ENCODE results near the gene CUEDC1.

Gene CUEDC1

GRCh38 chr17:57855391-57856035 lies 99.7 kb downstream of the CUEDC1 start:
- TF ChIP-seq, protein P1, sequence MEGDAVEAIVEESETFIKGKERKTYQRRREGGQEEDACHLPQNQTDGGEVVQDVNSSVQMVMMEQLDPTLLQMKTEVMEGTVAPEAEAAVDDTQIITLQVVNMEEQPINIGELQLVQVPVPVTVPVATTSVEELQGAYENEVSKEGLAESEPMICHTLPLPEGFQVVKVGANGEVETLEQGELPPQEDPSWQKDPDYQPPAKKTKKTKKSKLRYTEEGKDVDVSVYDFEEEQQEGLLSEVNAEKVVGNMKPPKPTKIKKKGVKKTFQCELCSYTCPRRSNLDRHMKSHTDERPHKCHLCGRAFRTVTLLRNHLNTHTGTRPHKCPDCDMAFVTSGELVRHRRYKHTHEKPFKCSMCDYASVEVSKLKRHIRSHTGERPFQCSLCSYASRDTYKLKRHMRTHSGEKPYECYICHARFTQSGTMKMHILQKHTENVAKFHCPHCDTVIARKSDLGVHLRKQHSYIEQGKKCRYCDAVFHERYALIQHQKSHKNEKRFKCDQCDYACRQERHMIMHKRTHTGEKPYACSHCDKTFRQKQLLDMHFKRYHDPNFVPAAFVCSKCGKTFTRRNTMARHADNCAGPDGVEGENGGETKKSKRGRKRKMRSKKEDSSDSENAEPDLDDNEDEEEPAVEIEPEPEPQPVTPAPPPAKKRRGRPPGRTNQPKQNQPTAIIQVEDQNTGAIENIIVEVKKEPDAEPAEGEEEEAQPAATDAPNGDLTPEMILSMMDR (IDR thresholded peaks at IDR 0.05; ENCODE audit: insufficient read depth, low read length) = no peak
- TF ChIP-seq GABPA (IDR thresholded peaks at IDR 0.05; ENCODE audit: low read depth) (no peak), SPI1 (IDR thresholded peaks at IDR 0.05; ENCODE audit: borderline replicate concordance, low read depth) (no peak), POLR2AphosphoS5 (IDR thresholded peaks at IDR 0.05; ENCODE audit: low read depth) (no peak)
- TF ChIP-seq, protein P2, sequence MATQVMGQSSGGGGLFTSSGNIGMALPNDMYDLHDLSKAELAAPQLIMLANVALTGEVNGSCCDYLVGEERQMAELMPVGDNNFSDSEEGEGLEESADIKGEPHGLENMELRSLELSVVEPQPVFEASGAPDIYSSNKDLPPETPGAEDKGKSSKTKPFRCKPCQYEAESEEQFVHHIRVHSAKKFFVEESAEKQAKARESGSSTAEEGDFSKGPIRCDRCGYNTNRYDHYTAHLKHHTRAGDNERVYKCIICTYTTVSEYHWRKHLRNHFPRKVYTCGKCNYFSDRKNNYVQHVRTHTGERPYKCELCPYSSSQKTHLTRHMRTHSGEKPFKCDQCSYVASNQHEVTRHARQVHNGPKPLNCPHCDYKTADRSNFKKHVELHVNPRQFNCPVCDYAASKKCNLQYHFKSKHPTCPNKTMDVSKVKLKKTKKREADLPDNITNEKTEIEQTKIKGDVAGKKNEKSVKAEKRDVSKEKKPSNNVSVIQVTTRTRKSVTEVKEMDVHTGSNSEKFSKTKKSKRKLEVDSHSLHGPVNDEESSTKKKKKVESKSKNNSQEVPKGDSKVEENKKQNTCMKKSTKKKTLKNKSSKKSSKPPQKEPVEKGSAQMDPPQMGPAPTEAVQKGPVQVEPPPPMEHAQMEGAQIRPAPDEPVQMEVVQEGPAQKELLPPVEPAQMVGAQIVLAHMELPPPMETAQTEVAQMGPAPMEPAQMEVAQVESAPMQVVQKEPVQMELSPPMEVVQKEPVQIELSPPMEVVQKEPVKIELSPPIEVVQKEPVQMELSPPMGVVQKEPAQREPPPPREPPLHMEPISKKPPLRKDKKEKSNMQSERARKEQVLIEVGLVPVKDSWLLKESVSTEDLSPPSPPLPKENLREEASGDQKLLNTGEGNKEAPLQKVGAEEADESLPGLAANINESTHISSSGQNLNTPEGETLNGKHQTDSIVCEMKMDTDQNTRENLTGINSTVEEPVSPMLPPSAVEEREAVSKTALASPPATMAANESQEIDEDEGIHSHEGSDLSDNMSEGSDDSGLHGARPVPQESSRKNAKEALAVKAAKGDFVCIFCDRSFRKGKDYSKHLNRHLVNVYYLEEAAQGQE (IDR thresholded peaks at IDR 0.05; ENCODE audit: insufficient replicate concordance, low read depth) = no peak
- Histone ChIP-seq H3K27ac (replicated peaks) (no peak overlapping the region), H3K4me3 (replicated peaks; ENCODE audit: insufficient read depth, low read length) (no peak overlapping the region), H3K27me3 (ENCODE audit: insufficient read depth, poor library complexity, severe bottlenecking) (no peaks in the 10 kb centered on the region)
- DNase-seq (ENCODE audit: low read depth in 1 of 2, low spot score in 1 of 2) = no peak

GRCh38 chr17:57853695-57854094 lies 101.5 kb downstream of the CUEDC1 start:
- TF ChIP-seq POLR2AphosphoS5 (IDR thresholded peaks at IDR 0.05; ENCODE audit: low read depth) = no peak
- TF ChIP-seq, protein P1 (IDR thresholded peaks at IDR 0.05; ENCODE audit: insufficient read depth, low read length) = no peak
- TF ChIP-seq GABPA (IDR thresholded peaks at IDR 0.05; ENCODE audit: low read depth) = no peak
- TF ChIP-seq, protein P2 (IDR thresholded peaks at IDR 0.05; ENCODE audit: insufficient replicate concordance, low read depth) = no peak
- no peak for TF ChIP-seq SPI1 (IDR thresholded peaks at IDR 0.05; ENCODE audit: borderline replicate concordance, low read depth)
- H3K27ac ChIP-seq (replicated peaks) = peak overlapping the region; percentile 85; the same call in 1 of the 2 replicates

DNA sequence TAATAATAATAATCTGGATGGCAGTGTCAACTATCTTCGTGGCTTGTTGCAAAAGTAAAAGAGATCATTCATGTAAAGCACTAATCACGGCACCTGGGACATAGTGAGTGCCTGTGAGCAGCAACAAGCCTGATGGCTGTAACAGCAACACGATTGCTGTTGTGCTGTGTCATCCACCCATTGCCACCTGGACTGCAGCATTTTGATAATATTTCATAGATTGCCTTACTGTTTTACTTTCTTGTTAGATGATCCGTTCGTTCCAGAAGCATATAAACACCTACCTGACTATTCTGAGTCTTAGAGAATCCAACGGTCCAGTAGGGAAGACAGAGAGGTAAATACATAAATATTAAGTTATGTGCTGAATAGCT lies 102.3 kb downstream of the CUEDC1 start:
- Histone ChIP-seq H3K4me3 (replicated peaks; ENCODE audit: insufficient read depth, low read length) (no peak overlapping the region), H3K27me3 (ENCODE audit: insufficient read depth, poor library complexity, severe bottlenecking) (no peaks in the 10 kb centered on the region), H3K27ac (replicated peaks) (peak overlapping the region; percentile 85)
- TF ChIP-seq, protein P2 (IDR thresholded peaks at IDR 0.05; ENCODE audit: insufficient replicate concordance, low read depth) = no peak
- TF ChIP-seq GABPA (IDR thresholded peaks at IDR 0.05; ENCODE audit: low read depth) (no peak), POLR2AphosphoS5 (IDR thresholded peaks at IDR 0.05; ENCODE audit: low read depth) (no peak), SPI1 (IDR thresholded peaks at IDR 0.05; ENCODE audit: borderline replicate concordance, low read depth) (no peak)
- TF ChIP-seq, protein P1 (IDR thresholded peaks at IDR 0.05; ENCODE audit: insufficient read depth, low read length) = no peak
- no peak for DNase-seq (ENCODE audit: low read depth in 1 of 2, low spot score in 1 of 2)

More at GRCh38 chr17:57853695-57854094, 101.5 kb downstream of the CUEDC1 start:
- DNase-seq (ENCODE audit: low read depth in 1 of 2, low spot score in 1 of 2) = no peak
- Histone ChIP-seq H3K4me3 (replicated peaks; ENCODE audit: insufficient read depth, low read length) (no peak overlapping the region), H3K27me3 (ENCODE audit: insufficient read depth, poor library complexity, severe bottlenecking) (no peaks in the 10 kb centered on the region)

All from HL-60 (cell line).